OCI-LY1 (cell line): Measurements from ENCODE around the gene TAX1BP1.

Source experiments
- H2AFZ ChIP-seq: fragments of 200-600 bp; sonication (generic), shearing (Covaris generic); 2 replicates; pipeline ENCODE4 v1.6.0; 2014; ENCODE audit warnings: antibody characterized with exemption, mild to moderate bottlenecking, low read length
- H3F3A ChIP-seq: fragments of 200-600 bp; sonication (generic), shearing (Covaris generic); 2 replicates; pipeline ENCODE4 v1.6.0; 2014; ENCODE audit warnings: mild to moderate bottlenecking, antibody characterized with exemption, low read length, moderate library complexity; ENCODE audit not compliant: insufficient read depth
- H3K27ac ChIP-seq: fragments of 200-600 bp; sonication (generic); 2 replicates; pipeline ENCODE4 v1.5.1; 2014; ENCODE audit warnings: low read length, mixed run types, mild to moderate bottlenecking, low read depth; ENCODE audit not compliant: poor library complexity, severe bottlenecking
- H3K27me3 ChIP-seq: fragments of 200-600 bp; sonication (generic); 2 replicates; pipeline ENCODE4 v1.6.0; 2014; ENCODE audit warnings: antibody characterized with exemption, mild to moderate bottlenecking, low read length, moderate library complexity; ENCODE audit not compliant: insufficient read depth
- H3K36me3 ChIP-seq: fragments of 200-600 bp; sonication (generic); 2 replicates; pipeline ENCODE4 v1.6.1; 2014; ENCODE audit warnings: mild to moderate bottlenecking, antibody characterized with exemption, low read length, moderate library complexity, mixed read lengths; ENCODE audit not compliant: insufficient read depth
- H3K4me1 ChIP-seq: fragments of 200-600 bp; sonication (generic); 2 replicates; pipeline ENCODE4 v1.5.1; 2014; ENCODE audit warnings: mild to moderate bottlenecking, low read length, moderate library complexity; ENCODE audit not compliant: insufficient read depth, severe bottlenecking
- H3K4me2 ChIP-seq: fragments of 200-600 bp; sonication (generic), shearing (Covaris generic); 2 replicates; pipeline ENCODE4 v1.6.1; 2014; ENCODE audit warnings: low read length
- H3K4me3 ChIP-seq: fragments of 200-600 bp; sonication (generic); 2 replicates; pipeline ENCODE4 v1.5.1; 2014; ENCODE audit warnings: low read length, low read depth, mild to moderate bottlenecking, mixed read lengths; ENCODE audit not compliant: poor library complexity, severe bottlenecking
- H3K79me2 ChIP-seq: fragments of 200-600 bp; shearing (Covaris generic); 2 replicates; pipeline ENCODE4 v1.6.1; 2016; ENCODE audit warnings: mixed run types, low read length, mixed read lengths; ENCODE audit not compliant: insufficient read depth
- H3K9ac ChIP-seq: fragments of 200-600 bp; sonication (generic), shearing (Covaris generic); 2 replicates; pipeline ENCODE4 v1.6.1; 2014; ENCODE audit warnings: mild to moderate bottlenecking, low read length, mixed read lengths
- H3K9me2 ChIP-seq: fragments of 200-600 bp; sonication (generic), shearing (Covaris generic); 2 replicates; pipeline ENCODE4 v1.6.1; 2014; ENCODE audit warnings: low read depth, mild to moderate bottlenecking, low read length, mixed read lengths
- H3K9me3 ChIP-seq: fragments of 200-600 bp; shearing (Covaris generic); 2 replicates; pipeline ENCODE4 v1.6.1; 2014; ENCODE audit warnings: low read length, mixed read lengths
- H4K20me1 ChIP-seq: fragments of 200-600 bp; sonication (generic), shearing (Covaris generic); 2 replicates; pipeline ENCODE4 v1.6.0; 2016; ENCODE audit warnings: mild to moderate bottlenecking, low read length; ENCODE audit not compliant: insufficient read depth
- CTCF ChIP-seq: fragments of 200-600 bp; sonication (generic), shearing (Covaris generic); IDR thresholded peaks from 2 replicates; pipeline ENCODE4 v1.5.1; 2017; ENCODE audit warnings: mild to moderate bottlenecking, antibody characterized with exemption, low read length, moderate library complexity, mixed read lengths
- EZH2 ChIP-seq: fragments of 200-600 bp; sonication (generic), shearing (Covaris generic); IDR thresholded peaks from 2 replicates; pipeline ENCODE4 v1.8.0; 2017; ENCODE audit warnings: borderline replicate concordance, mixed run types, mild to moderate bottlenecking, antibody characterized with exemption, low read length, moderate library complexity, mixed read lengths

Gene TAX1BP1

DNA sequence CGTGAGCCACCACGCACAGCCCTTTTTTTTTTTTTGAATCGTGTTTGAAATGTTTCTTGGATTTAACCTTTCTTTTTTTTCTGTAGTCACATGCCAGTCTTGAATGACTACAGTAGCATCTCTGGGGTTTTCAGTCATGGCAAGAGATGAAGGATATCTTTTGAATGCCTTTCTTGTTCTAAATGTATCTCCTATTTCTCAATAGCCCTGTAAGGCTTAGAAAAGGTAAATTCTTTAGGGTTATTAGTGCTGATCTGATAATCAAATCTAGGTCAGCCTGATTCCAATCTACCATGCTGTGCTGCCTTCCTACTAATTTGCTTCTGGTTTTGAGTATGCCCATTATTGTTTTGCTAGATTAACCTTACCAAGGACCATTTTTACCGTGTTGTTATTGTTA is 70.2 kb downstream of the TAX1BP1 start:
- H3K79me2 ChIP-seq = no peaks in the 10 kb centered on the region
- H3K4me3 ChIP-seq = no peak overlapping the region
- no peaks in the 10 kb centered on the region for H3F3A ChIP-seq
- H2AFZ ChIP-seq = no peak overlapping the region
- no peak overlapping the region for H3K4me2 ChIP-seq
- peaks cover 5% of the 10 kb centered on the region; the same call in 1 of the 2 replicates for H3K36me3 ChIP-seq
- TF ChIP-seq EZH2 (no peak), CTCF (no peak)
- no peaks in the 10 kb centered on the region for H4K20me1 ChIP-seq
- no peaks in the 10 kb centered on the region for H3K9me2 ChIP-seq
- no peaks in the 10 kb centered on the region for H3K9me3 ChIP-seq
- no peaks in the 10 kb centered on the region for H3K27me3 ChIP-seq
- peaks cover 5% of the 10 kb centered on the region for H3K4me1 ChIP-seq
- no peak overlapping the region for H3K27ac ChIP-seq
- H3K9ac ChIP-seq = no peak overlapping the region

GRCh38 chr7:27812706-27813105 is 72.7 kb downstream of the TAX1BP1 start:
- H3K4me2 ChIP-seq = no peak overlapping the region
- peaks cover 11% of the 10 kb centered on the region; the same call in 1 of the 2 replicates for H3K36me3 ChIP-seq
- no peak for TF ChIP-seq EZH2
- TF ChIP-seq CTCF = no peak
- no peaks in the 10 kb centered on the region for H3K9me3 ChIP-seq
- H4K20me1 ChIP-seq = no peaks in the 10 kb centered on the region
- H3K27ac ChIP-seq = no peak overlapping the region
- H3K4me3 ChIP-seq = no peak overlapping the region
- H2AFZ ChIP-seq = no peak overlapping the region
- H3K9me2 ChIP-seq = no peaks in the 10 kb centered on the region
- no peak overlapping the region for H3K9ac ChIP-seq
- no peaks in the 10 kb centered on the region for H3F3A ChIP-seq
- no peaks in the 10 kb centered on the region for H3K27me3 ChIP-seq
- H3K79me2 ChIP-seq = no peaks in the 10 kb centered on the region
- peaks cover 5% of the 10 kb centered on the region for H3K4me1 ChIP-seq

DNA sequence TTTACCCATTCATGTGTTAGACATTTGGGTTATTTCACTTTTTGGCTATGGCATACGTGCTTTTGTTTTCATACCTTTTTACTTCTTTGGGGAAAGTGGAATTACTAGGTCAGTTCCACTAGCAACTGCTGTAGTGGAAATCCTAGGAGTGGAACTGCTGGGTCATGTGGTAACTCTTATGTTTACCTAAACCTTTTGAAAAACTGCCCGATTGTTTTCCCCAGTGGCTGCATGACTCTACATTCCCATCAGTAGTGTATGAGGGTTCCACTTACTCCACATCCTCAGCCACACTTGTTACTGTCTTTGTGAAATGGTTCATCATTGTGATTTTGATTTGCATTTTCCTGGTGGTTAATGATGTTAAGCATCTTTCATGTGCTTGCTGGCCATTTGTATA is 82.3 kb downstream of the TAX1BP1 start:
- H3K9me2 ChIP-seq = no peaks in the 10 kb centered on the region
- no peak overlapping the region for H3K4me3 ChIP-seq
- H4K20me1 ChIP-seq = no peaks in the 10 kb centered on the region
- no peaks in the 10 kb centered on the region for H3F3A ChIP-seq
- H3K27ac ChIP-seq = no peak overlapping the region
- no peaks in the 10 kb centered on the region for H3K4me1 ChIP-seq
- H3K9ac ChIP-seq = no peak overlapping the region
- TF ChIP-seq CTCF = no peak
- no peak for TF ChIP-seq EZH2
- H3K9me3 ChIP-seq = no peaks in the 10 kb centered on the region
- H2AFZ ChIP-seq = no peak overlapping the region
- H3K79me2 ChIP-seq = no peaks in the 10 kb centered on the region
- peaks cover 17% of the 10 kb centered on the region for H3K36me3 ChIP-seq
- H3K27me3 ChIP-seq = no peaks in the 10 kb centered on the region
- H3K4me2 ChIP-seq = no peak overlapping the region
